HG03139 (cell line): ENCODE measurements around the gene CACNG3.
"Not testable (repeated sequence)": the region's sequence is repeated elsewhere in the genome, so short reads cannot be mapped to it uniquely, and the experiment has no call there.

Source experiments
- ATAC-seq: cut with Tn5 transposase; IDR thresholded peaks from one replicate; pipeline ENCODE4 v1.9.1; 2021; ENCODE audit not compliant: unreplicated experiment

CACNG3 gene

GRCh38 chr16:24255456-24256371 is at the start of gene CACNG3:
Gene CACNG3, plus strand, starts transcription at chr16:24256335. Its CDS starts 420 bp downstream, at chr16:24256755.
- no peak for ATAC-seq

- no peak for ATAC-seq
Measured at GRCh38 chr16:24206926-24207325, 49.2 kb upstream of the CACNG3 start.

- ATAC-seq: no peak
Measured at GRCh38 chr16:24208710-24209109, 47.4 kb upstream of the CACNG3 start.

- ATAC-seq: no peak
Measured at GRCh38 chr16:24214992-24215391, 41.1 kb upstream of the CACNG3 start.

GRCh38 chr16:24216961-24217360 is 39.2 kb upstream of the CACNG3 start:
- no peak for ATAC-seq

- no peak for ATAC-seq
Measured at GRCh38 chr16:24217461-24217860, 38.7 kb upstream of the CACNG3 start.

GRCh38 chr16:24218299-24218698 is 37.8 kb upstream of the CACNG3 start:
- no peak for ATAC-seq

- no peak for ATAC-seq
Measured at GRCh38 chr16:24221219-24221618, 34.9 kb upstream of the CACNG3 start.

GRCh38 chr16:24228514-24228913 is 27.6 kb upstream of the CACNG3 start:
- ATAC-seq: no peak

GRCh38 chr16:24232936-24233335 is 23.2 kb upstream of the CACNG3 start:
- no peak for ATAC-seq

- ATAC-seq: no peak
Measured at GRCh38 chr16:24234737-24235136, 21.4 kb upstream of the CACNG3 start.

GRCh38 chr16:24235806-24236205 is 20.3 kb upstream of the CACNG3 start:
- ATAC-seq: no peak

- ATAC-seq: not testable (repeated sequence)
Measured at GRCh38 chr16:24238846-24239245, 17.3 kb upstream of the CACNG3 start.

- no peak for ATAC-seq
Measured at GRCh38 chr16:24246911-24247607, 9.1 kb upstream of the CACNG3 start.

GRCh38 chr16:24253192-24253591 is 2.9 kb upstream of the CACNG3 start:
- no peak for ATAC-seq

GRCh38 chr16:24257958-24258357 is 1.8 kb downstream of the CACNG3 start:
- ATAC-seq: no peak

GRCh38 chr16:24258791-24259190 is 2.7 kb downstream of the CACNG3 start:
- ATAC-seq: no peak

- no peak for ATAC-seq
Measured at GRCh38 chr16:24262816-24263215, 6.7 kb downstream of the CACNG3 start.

GRCh38 chr16:24270721-24271442 is 14.7 kb downstream of the CACNG3 start:
- ATAC-seq: no peak

- ATAC-seq: no peak
Measured at GRCh38 chr16:24272379-24272778, 16.2 kb downstream of the CACNG3 start.

- ATAC-seq: no peak
Measured at GRCh38 chr16:24273508-24274182, 17.5 kb downstream of the CACNG3 start.
